CD4-positive, alpha-beta T cell (primary cell): ENCODE data around the gene TREM1. TPM values are rescaled to one million over a fixed set of nuclear protein-coding genes. Genes with fewer than 3 reads are reported as not detected.

Experiments
- ATAC-seq: fragments of 200-7000 bp; cut with Tn5 transposase; one replicate; pipeline ENCODE4 v1.10.0; 2022; ENCODE audit warnings: mild to moderate bottlenecking; ENCODE audit not compliant: poor library complexity
- CTCF ChIA-PET: fragments of 350-600 bp; sonication (Branson Sonifier 250); formaldehyde crosslinking; loops from one replicate; lab custom pipeline; 2021; ENCODE audit warnings: antibody characterized with exemption, inconsistent platforms; lab: Charles Lee
- POLR2A ChIA-PET: fragments of 350-600 bp; sonication (Branson Sonifier 250); formaldehyde crosslinking; loops from one replicate; lab custom pipeline; 2021; ENCODE audit warnings: antibody characterized with exemption, inconsistent platforms; lab: Charles Lee
- DNase-seq, 14 experiments: peaks; one replicate each; pipeline ENCODE4 v3.0.0-alpha.2; 2013 to 2020; ENCODE audit warnings: mixed read lengths in 2 of 14
- H3K27ac ChIP-seq, 2 donors: one replicate each; pipeline versions ENCODE4 v1.5.1 to v1.7.0; 2013; ENCODE audit warnings: low read length in 2 of 2, low read depth in 1 of 2, mild to moderate bottlenecking in 1 of 2
- H3K27me3 ChIP-seq, 2 experiments: 1 replicate in 1 of 2; 2 replicates in 1 of 2; pipeline versions ENCODE4 v1.6.1 to v1.7.0; 2013; ENCODE audit warnings: low read length in 2 of 2, control low read depth in 1 of 2, mild to moderate bottlenecking in 1 of 2, moderate library complexity in 1 of 2; ENCODE audit not compliant: insufficient read depth in 2 of 2, control insufficient read depth in 1 of 2
- H3K36me3 ChIP-seq: one replicate; pipeline ENCODE4 v1.6.1; 2013; ENCODE audit warnings: low read length, control low read depth; ENCODE audit not compliant: insufficient read depth
- H3K4me1 ChIP-seq: one replicate; pipeline ENCODE4 v1.6.1; 2013; ENCODE audit warnings: low read length, control low read depth; ENCODE audit not compliant: insufficient read depth
- H3K4me3 ChIP-seq: one replicate; pipeline ENCODE4 v1.5.1; 2013; ENCODE audit warnings: mild to moderate bottlenecking, low read length, moderate library complexity
- H3K9me3 ChIP-seq, 2 experiments: 1 replicate in 1 of 2; 2 replicates in 1 of 2; pipeline versions ENCODE4 v1.6.1 to v1.7.0; 2013; ENCODE audit warnings: low read length in 2 of 2, mild to moderate bottlenecking in 2 of 2, control low read depth in 1 of 2, moderate library complexity in 1 of 2; ENCODE audit not compliant: control insufficient read depth in 1 of 2, insufficient read depth in 1 of 2
- H3K27ac Mint-ChIP-seq: one replicate; pipeline ENCODE4 v1.8.0; 2020; ENCODE audit warnings: mixed read lengths
- H3K27me3 Mint-ChIP-seq: one replicate; pipeline ENCODE4 v1.8.0; 2021; ENCODE audit warnings: mixed read lengths
- H3K36me3 Mint-ChIP-seq: one replicate; pipeline ENCODE4 v1.8.0; 2021; ENCODE audit warnings: low read depth, mixed read lengths
- H3K4me1 Mint-ChIP-seq: one replicate; pipeline ENCODE4 v1.8.0; 2021; ENCODE audit warnings: low read depth, mixed read lengths
- H3K4me3 Mint-ChIP-seq: one replicate; pipeline ENCODE4 v1.8.0; 2020; ENCODE audit warnings: mild to moderate bottlenecking, mixed read lengths
- H3K9me3 Mint-ChIP-seq: one replicate; pipeline ENCODE4 v1.8.0; 2020; ENCODE audit warnings: mixed read lengths
- intact Hi-C, 2 experiments: fragments of 100-400 bp; cut with DNase I in 1 of 2; cut with micrococcal nuclease in 1 of 2; formaldehyde crosslinking; loops; one replicate each; pipeline versions ENCODE4 v1.15.1 to v1.9.0; 2023 to 2025; cut with DNase I, micrococcal nuclease
- total RNA-seq, 174 experiments: library from RNA in 2 of 174; stranded (reverse) in 2 of 174; gene quantifications; one replicate each; pipeline ENCODE4 v1.2.3 and lab custom pipeline; 2021 to 2026
- TF ChIP-seq, protein P1 (sequence below): fragments of 200-600 bp; IDR thresholded peaks from one replicate; pipeline ENCODE4 v1.8.0; 2022; ENCODE audit warnings: antibody characterized with exemption, mild to moderate bottlenecking

The TREM1 gene
- total RNA-seq, 2 experiments from 2014 or later: 1.8 to 2.8 TPM

DNA sequence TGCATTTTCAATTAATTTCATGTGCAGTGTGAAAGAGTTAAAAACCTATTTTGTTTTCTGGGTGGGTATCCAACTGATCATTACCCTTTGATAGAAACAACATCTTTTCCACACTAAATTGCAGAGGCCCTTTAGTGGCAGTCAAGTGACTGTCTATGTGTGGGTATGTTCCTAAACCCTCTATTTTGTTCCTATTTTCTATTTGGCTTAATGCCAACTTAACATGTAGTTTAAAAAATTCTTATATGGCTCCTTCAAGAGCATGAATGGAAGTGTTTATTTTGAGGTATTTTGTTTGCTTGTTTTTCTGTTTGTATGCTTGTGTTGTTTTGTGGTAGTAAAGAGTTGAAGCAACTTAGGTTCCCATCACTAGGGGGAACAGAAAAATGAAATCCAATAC lies 19.9 kb downstream of the TREM1 start:
- Mint-ChIP-seq H3K9me3 (peaks cover 16% of the 10 kb centered on the region), H3K36me3 (peaks cover 16% of the 10 kb centered on the region), H3K27me3 (no peaks in the 10 kb centered on the region), H3K4me1 (no peaks in the 10 kb centered on the region), H3K4me3 (no peak overlapping the region), H3K27ac (no peak overlapping the region)
- H3K4me1 ChIP-seq: no peaks in the 10 kb centered on the region
- no peaks in the 10 kb centered on the region for H3K27me3 ChIP-seq
- H3K27ac ChIP-seq: no peak overlapping the region
- ATAC-seq: no peak
- no peak overlapping the region for H3K4me3 ChIP-seq
- no peaks in the 10 kb centered on the region for H3K36me3 ChIP-seq
- TF ChIP-seq, protein P1, sequence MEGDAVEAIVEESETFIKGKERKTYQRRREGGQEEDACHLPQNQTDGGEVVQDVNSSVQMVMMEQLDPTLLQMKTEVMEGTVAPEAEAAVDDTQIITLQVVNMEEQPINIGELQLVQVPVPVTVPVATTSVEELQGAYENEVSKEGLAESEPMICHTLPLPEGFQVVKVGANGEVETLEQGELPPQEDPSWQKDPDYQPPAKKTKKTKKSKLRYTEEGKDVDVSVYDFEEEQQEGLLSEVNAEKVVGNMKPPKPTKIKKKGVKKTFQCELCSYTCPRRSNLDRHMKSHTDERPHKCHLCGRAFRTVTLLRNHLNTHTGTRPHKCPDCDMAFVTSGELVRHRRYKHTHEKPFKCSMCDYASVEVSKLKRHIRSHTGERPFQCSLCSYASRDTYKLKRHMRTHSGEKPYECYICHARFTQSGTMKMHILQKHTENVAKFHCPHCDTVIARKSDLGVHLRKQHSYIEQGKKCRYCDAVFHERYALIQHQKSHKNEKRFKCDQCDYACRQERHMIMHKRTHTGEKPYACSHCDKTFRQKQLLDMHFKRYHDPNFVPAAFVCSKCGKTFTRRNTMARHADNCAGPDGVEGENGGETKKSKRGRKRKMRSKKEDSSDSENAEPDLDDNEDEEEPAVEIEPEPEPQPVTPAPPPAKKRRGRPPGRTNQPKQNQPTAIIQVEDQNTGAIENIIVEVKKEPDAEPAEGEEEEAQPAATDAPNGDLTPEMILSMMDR: no peak
- intact Hi-C loops: no loop called here
- no peak for DNase-seq
- CTCF ChIA-PET: interaction anchor here (0.6 kb wide), 1 partner anchor 1410 kb away, joined by 3 read pairs; no protein-coding TSS in a partner anchor
- H3K9me3 ChIP-seq: peaks cover 0 to 17% of the 10 kb centered on the region in 2 experiments
- POLR2A ChIA-PET: no interaction called here

DNA sequence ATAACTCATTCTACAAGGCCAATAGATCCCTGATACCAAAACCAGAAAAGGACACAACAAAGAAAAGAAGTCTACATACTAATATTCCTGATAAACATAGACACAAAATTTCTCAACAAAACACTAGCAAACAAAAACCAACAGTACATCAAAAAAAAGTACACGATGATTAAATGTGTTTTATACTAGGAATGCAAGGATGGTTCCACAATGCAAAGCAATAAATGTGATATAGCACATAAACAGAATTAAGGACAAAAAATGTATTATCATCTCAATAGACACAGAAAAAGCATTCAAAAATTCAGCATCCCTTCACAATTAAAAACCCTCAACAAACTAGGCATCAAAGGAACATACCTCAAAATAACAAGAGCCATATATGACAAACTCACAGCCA lies 23.2 kb downstream of the TREM1 start:
- H3K9me3 Mint-ChIP-seq: peaks cover 21% of the 10 kb centered on the region
- H3K36me3 Mint-ChIP-seq: peaks cover 21% of the 10 kb centered on the region
- intact Hi-C loops: no loop called here
- no peak for ATAC-seq
- Histone ChIP-seq H3K27me3 (no peaks in the 10 kb centered on the region), H3K27ac (no peak overlapping the region), H3K4me1 (no peaks in the 10 kb centered on the region), H3K9me3 (peaks cover 0 to 31% of the 10 kb centered on the region in 2 experiments), H3K36me3 (no peaks in the 10 kb centered on the region), H3K4me3 (no peak overlapping the region)
- DNase-seq: no peak
- H3K4me1 Mint-ChIP-seq: no peaks in the 10 kb centered on the region
- no peaks in the 10 kb centered on the region for H3K27me3 Mint-ChIP-seq
- no peak overlapping the region for H3K27ac Mint-ChIP-seq
- CTCF ChIA-PET: interaction anchor here (0.6 kb wide), 1 partner anchor 9 kb away, joined by 3 read pairs; no protein-coding TSS in a partner anchor
- H3K4me3 Mint-ChIP-seq: no peak overlapping the region
- POLR2A ChIA-PET: no interaction called here
- TF ChIP-seq, protein P1: no peak

DNA sequence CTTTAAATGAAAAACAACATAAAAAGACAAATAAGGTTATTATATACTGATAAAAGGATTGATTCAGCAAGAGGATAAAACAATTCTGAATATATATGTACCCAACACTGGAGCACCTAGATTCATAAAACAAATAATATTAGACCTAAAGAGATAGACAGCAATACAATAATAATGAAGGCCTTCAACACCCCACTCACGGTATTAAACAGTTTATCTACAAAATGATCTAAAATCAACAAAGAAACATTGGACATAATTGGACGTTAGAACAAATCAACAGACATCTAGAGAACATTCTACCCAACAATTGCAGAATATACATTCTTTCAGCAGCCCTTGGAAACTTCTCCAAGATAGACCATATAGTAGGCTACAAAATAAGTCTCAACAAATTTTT lies 24.1 kb downstream of the TREM1 start:
- intact Hi-C loops: no loop called here
- Histone ChIP-seq H3K9me3 (peaks cover 0 to 31% of the 10 kb centered on the region in 2 experiments), H3K27me3 (no peaks in the 10 kb centered on the region), H3K27ac (no peak overlapping the region), H3K4me3 (no peak overlapping the region), H3K36me3 (no peaks in the 10 kb centered on the region), H3K4me1 (no peaks in the 10 kb centered on the region)
- peaks cover 21% of the 10 kb centered on the region for H3K9me3 Mint-ChIP-seq
- no peak for ATAC-seq
- no peak for DNase-seq
- no peak overlapping the region for H3K4me3 Mint-ChIP-seq
- H3K27ac Mint-ChIP-seq: no peak overlapping the region
- CTCF ChIA-PET: no interaction called here
- H3K36me3 Mint-ChIP-seq: peaks cover 21% of the 10 kb centered on the region
- H3K27me3 Mint-ChIP-seq: no peaks in the 10 kb centered on the region
- H3K4me1 Mint-ChIP-seq: no peaks in the 10 kb centered on the region
- TF ChIP-seq, protein P1: no peak
- POLR2A ChIA-PET: no interaction called here
